GM21786 (cell line): ENCODE data around the gene SHOC2.

Experiments used
- ATAC-seq: cut with Tn5 transposase; IDR thresholded peaks from one replicate; pipeline ENCODE4 v1.9.1; 2021; ENCODE audit not compliant: unreplicated experiment

Gene SHOC2

DNA sequence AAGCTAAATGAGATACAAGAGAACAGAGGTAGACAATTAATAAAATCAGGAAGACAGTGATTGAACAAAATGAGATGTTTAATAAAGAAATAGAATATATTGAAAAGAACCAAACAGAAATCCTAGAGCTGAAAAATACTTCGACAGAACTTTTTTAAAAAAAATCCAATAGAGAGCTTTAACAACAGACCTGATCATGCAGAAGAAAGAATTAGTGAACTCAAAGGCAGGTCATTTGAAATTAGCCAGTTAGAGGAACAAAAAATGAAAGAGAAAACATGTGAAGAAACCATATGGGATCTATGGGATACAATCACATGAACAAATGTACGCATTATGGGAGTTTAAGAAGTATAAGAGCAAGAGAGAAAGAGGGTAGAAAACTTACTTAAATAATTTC, 120.1 kb downstream of the SHOC2 start:
- no peak for ATAC-seq

- ATAC-seq = no peak
These were observed 137.6 kb downstream of the SHOC2 start for GRCh38 chr10:111057006-111057405.
